Transverse colon (tissue), 4 donors: ENCODE results near the gene KCNJ9.

Experiments
- POLR2AphosphoS5 ChIP-seq, 3 donors: sonication (generic); formaldehyde crosslinking; IDR thresholded peaks; one replicate each; pipeline ENCODE4 v1.6.1; 2016; ENCODE audit warnings: antibody characterized with exemption in 3 of 3
- TF ChIP-seq, protein P1 (sequence below), 5 experiments: fragments of 200-600 bp in 3 of 5; fragments of 450-650 bp in 2 of 5; sonication (generic) in 3 of 5; IDR thresholded peaks; 1 replicate in 2 of 5; 2 replicates in 3 of 5; pipeline ENCODE4 v1.5.1; 2016 to 2017; ENCODE audit warnings: antibody characterized with exemption in 5 of 5, inconsistent platforms in 3 of 5, mild to moderate bottlenecking in 2 of 5, moderate library complexity in 1 of 5

DNA sequence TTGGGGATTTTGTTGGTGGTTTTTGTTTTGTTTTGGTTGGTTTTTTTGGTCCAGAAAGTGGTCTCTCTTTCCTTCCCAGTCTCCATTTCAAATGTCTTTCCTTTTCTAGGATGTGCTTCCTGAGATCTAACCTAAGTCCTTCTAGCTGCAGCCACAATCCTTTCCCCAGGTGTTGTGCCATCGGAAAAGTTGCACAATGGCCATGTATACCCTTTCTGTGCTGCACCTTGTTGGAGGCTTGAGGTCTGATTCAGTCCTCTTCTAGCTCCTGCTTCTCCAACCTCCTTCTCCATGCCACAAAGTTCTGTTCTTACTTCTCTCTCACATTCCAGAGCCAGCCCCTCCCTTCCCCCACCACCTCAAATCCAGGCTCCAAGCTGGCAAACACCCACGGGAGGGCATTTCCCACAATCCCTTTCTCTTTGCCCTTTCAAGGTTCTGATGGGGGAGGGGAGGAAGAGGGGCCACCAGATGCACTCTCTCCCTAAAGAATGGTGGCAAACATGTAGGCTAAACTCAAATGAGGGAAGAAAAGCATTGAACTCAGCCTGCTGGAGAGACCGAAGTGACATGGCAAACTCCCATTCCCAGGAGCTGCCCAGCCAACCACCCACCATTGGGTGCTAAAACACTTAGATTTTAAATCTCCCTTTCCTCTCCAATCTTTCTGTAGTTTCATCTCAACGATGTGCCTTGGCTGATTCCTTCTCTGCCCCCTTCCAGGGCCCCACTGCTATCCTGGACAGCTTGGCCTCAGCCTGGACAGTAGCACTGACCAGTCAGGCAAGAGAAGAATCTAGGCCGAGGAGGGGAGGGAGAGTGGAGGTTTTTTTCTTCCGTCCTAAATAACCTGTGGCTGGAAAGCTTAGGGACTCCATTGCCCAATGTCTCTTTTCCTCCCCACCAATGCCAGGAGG, 14.3 kb upstream of the KCNJ9 start:
- TF ChIP-seq, protein P1, sequence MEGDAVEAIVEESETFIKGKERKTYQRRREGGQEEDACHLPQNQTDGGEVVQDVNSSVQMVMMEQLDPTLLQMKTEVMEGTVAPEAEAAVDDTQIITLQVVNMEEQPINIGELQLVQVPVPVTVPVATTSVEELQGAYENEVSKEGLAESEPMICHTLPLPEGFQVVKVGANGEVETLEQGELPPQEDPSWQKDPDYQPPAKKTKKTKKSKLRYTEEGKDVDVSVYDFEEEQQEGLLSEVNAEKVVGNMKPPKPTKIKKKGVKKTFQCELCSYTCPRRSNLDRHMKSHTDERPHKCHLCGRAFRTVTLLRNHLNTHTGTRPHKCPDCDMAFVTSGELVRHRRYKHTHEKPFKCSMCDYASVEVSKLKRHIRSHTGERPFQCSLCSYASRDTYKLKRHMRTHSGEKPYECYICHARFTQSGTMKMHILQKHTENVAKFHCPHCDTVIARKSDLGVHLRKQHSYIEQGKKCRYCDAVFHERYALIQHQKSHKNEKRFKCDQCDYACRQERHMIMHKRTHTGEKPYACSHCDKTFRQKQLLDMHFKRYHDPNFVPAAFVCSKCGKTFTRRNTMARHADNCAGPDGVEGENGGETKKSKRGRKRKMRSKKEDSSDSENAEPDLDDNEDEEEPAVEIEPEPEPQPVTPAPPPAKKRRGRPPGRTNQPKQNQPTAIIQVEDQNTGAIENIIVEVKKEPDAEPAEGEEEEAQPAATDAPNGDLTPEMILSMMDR (IDR thresholded peaks at IDR 0.05): no peak
- no peak for TF ChIP-seq POLR2AphosphoS5 (IDR thresholded peaks at IDR 0.05)
